Activated T-cell treated with anti-CD3 and anti-CD28 coated beads, Interleukin-2, amount 50 U/mL, for 1 hour (primary cell): ENCODE measurements around the gene GPC3.
"Not testable (repeated sequence)": the region's sequence is repeated elsewhere in the genome, so short reads cannot be mapped to it uniquely, and the experiment has no call there.

Experiments
- DNase-seq: peaks from one replicate; pipeline ENCODE4 v3.0.0-alpha.2; 2020

GPC3 gene

GRCh38 chrX:133836561-133836960, 148.8 kb downstream of the GPC3 start:
- no peak for DNase-seq

- DNase-seq, result no peak
These were observed 150.6 kb downstream of the GPC3 start for GRCh38 chrX:133834771-133835170.

- DNase-seq, result no peak
These were observed 165.8 kb downstream of the GPC3 start for GRCh38 chrX:133819546-133819945.

GRCh38 chrX:133818019-133818418, 167.4 kb downstream of the GPC3 start:
- DNase-seq, result no peak

- no peak for DNase-seq
These were observed 169.9 kb downstream of the GPC3 start for GRCh38 chrX:133815496-133815895.

GRCh38 chrX:133813971-133814370, 171.4 kb downstream of the GPC3 start:
- DNase-seq, result no peak

- DNase-seq, result no peak
These were observed 173.0 kb downstream of the GPC3 start for GRCh38 chrX:133812402-133812801.

- DNase-seq, result no peak
These were observed 174.5 kb downstream of the GPC3 start for GRCh38 chrX:133810925-133811324.

- no peak for DNase-seq
These were observed 181.3 kb downstream of the GPC3 start for GRCh38 chrX:133804072-133804471.

- DNase-seq, result no peak
These were observed 189.1 kb downstream of the GPC3 start for GRCh38 chrX:133796282-133796681.

- no peak for DNase-seq
These were observed 191.3 kb downstream of the GPC3 start for GRCh38 chrX:133794126-133794525.

- DNase-seq, result no peak
These were observed 191.8 kb downstream of the GPC3 start for GRCh38 chrX:133793626-133794025.

GRCh38 chrX:133792198-133792953, 193.0 kb downstream of the GPC3 start:
- DNase-seq, result peak; percentile 59

GRCh38 chrX:133789829-133790228, 195.6 kb downstream of the GPC3 start:
- no peak for DNase-seq

GRCh38 chrX:133786382-133786781, 199.0 kb downstream of the GPC3 start:
- no peak for DNase-seq

- no peak for DNase-seq
These were observed 202.1 kb downstream of the GPC3 start for GRCh38 chrX:133783274-133783673.

- DNase-seq, result no peak
These were observed 204.2 kb downstream of the GPC3 start for GRCh38 chrX:133781174-133781573.

- peak; percentile 53 for DNase-seq
These were observed 209.3 kb downstream of the GPC3 start for GRCh38 chrX:133776072-133776471.

GRCh38 chrX:133774807-133775206, 210.6 kb downstream of the GPC3 start:
- no peak for DNase-seq

GRCh38 chrX:133771086-133771646, 214.2 kb downstream of the GPC3 start:
- DNase-seq, result no peak

GRCh38 chrX:133762976-133763548, 222.3 kb downstream of the GPC3 start:
- not testable (repeated sequence) for DNase-seq

GRCh38 chrX:133754657-133755056, 230.7 kb downstream of the GPC3 start:
- DNase-seq, result no peak

GRCh38 chrX:133749951-133750350, 235.4 kb downstream of the GPC3 start:
- DNase-seq, result no peak

- DNase-seq, result no peak
These were observed 236.0 kb downstream of the GPC3 start for GRCh38 chrX:133749370-133749769.
